HepG2 (cell line): ENCODE measurements around the gene MEIG1. TPM values are rescaled to one million over a fixed set of nuclear protein-coding genes. Genes with fewer than 3 reads are reported as not detected.
"Not testable (repeated sequence)": the region's sequence is repeated elsewhere in the genome, so short reads cannot be mapped to it uniquely, and the experiment has no call there.

Experiments used
- ATAC-seq: fragments of 200-7000 bp; cut with Tn5 transposase; 3 replicates; pipeline ENCODE4 v1.9.1; 2020; ENCODE audit warnings: mild to moderate bottlenecking, moderate library complexity
- BruUV-seq: library from RNA; stranded (reverse); fragments of 400-500 nt; replicated peaks from 2 replicates; lab custom pipeline; 2021; lab: Mats Ljungman, UMichigan
- CTCF ChIA-PET: fragments of 300-600 bp; formaldehyde crosslinking; extraction: SDS; loops from one replicate; lab custom pipeline; 2021; ENCODE audit warnings: low total read pairs, inconsistent platforms, low intra/inter-chr PET ratio; lab: Yijun Ruan, JAX
- POLR2A ChIA-PET: fragments of 350-600 bp; sonication (Branson Sonifier 250); formaldehyde crosslinking; loops from one replicate; lab custom pipeline; 2020; ENCODE audit warnings: antibody characterized with exemption, inconsistent platforms; lab: Yijun Ruan, JAX
- DNase-seq: peaks from one replicate; pipeline ENCODE4 v3.0.0-alpha.2; 2015; ENCODE audit warnings: low spot score
- FAIRE-seq: peaks from 3 replicates; lab custom pipeline; 2011; peaks lifted over from hg19 to GRCh38; lab: Jason Lieb, UNC
- H2AFZ ChIP-seq: one replicate; pipeline ENCODE4 v1.6.1; 2011; ENCODE audit warnings: low read length, inconsistent platforms
- H3K27ac ChIP-seq: fragments of 300-600 bp; 3 replicates; pipeline ENCODE4 v1.8.0; 2011; ENCODE audit warnings: mixed run types, mild to moderate bottlenecking, mixed read lengths, low read length, inconsistent platforms; ENCODE audit not compliant: insufficient read depth; ENCODE audit errors: extremely low read length
- H3K27me3 ChIP-seq, 2 experiments: fragments of 200-600 bp in 1 of 2; 2 replicates in 1 of 2; 3 replicates in 1 of 2; pipeline versions ENCODE4 v1.6.0 to v1.8.0; 2011; ENCODE audit warnings: low read length in 2 of 2, mild to moderate bottlenecking in 2 of 2, moderate library complexity in 2 of 2, inconsistent platforms in 1 of 2; ENCODE audit not compliant: insufficient read depth in 2 of 2, control insufficient read depth in 1 of 2
- H3K36me3 ChIP-seq, 2 experiments: fragments of 200-600 bp in 1 of 2; replicated peaks in 1 of 2; 2 replicates in 1 of 2; 3 replicates in 1 of 2; pipeline versions ENCODE4 v1.5.1 to v1.8.0; 2011; ENCODE audit warnings: low read length in 2 of 2, inconsistent platforms in 1 of 2; ENCODE audit not compliant: insufficient read depth in 2 of 2, control insufficient read depth in 1 of 2
- H3K4me1 ChIP-seq: 2 replicates; pipeline ENCODE4 v1.5.1; 2012; ENCODE audit warnings: low read length, inconsistent platforms; ENCODE audit not compliant: insufficient read depth
- H3K4me2 ChIP-seq: 2 replicates; pipeline ENCODE4 v1.6.0; 2011; ENCODE audit warnings: low read depth, low read length, inconsistent platforms
- H3K4me3 ChIP-seq, 3 experiments: fragments of 200-600 bp in 1 of 3; sonication (generic), shearing (Covaris generic) in 1 of 3; replicated peaks in 1 of 3; 2 replicates each; pipeline ENCODE4 v1.5.1; 2011 to 2016; ENCODE audit warnings: low read length in 3 of 3, inconsistent platforms in 2 of 3, low read depth in 2 of 3, mild to moderate bottlenecking in 2 of 3, control low read depth in 1 of 3, mixed read lengths in 1 of 3; ENCODE audit not compliant: insufficient read depth in 1 of 3
- H3K79me2 ChIP-seq: one replicate; pipeline ENCODE4 v1.6.1; 2011; ENCODE audit warnings: low read length, inconsistent platforms; ENCODE audit not compliant: insufficient read depth
- H3K9ac ChIP-seq: 2 replicates; pipeline ENCODE4 v1.6.0; 2011; ENCODE audit warnings: mild to moderate bottlenecking, low read depth, low read length, inconsistent platforms; ENCODE audit not compliant: insufficient read depth
- H3K9me3 ChIP-seq: 2 replicates; pipeline ENCODE4 v1.5.1; 2012; ENCODE audit warnings: mild to moderate bottlenecking, low read length
- H4K20me1 ChIP-seq: 2 replicates; pipeline ENCODE4 v1.6.0; 2011; ENCODE audit warnings: inconsistent platforms, mild to moderate bottlenecking, low read length, moderate library complexity; ENCODE audit not compliant: insufficient read depth
- WGBS: methylation state at CpG from one replicate; pipeline ENCODE4 v1.1.6; 2017; ENCODE audit warnings: low lambda C conversion rate; 5-methylcytosine and 5-hydroxymethylcytosine counted together
- in situ Hi-C: cut with HindIII; loops from 2 replicates; pipeline ENCODE4 v1.10.0; 2017; ENCODE audit warnings: low pct_unique_long_range_greater_than_20kb; ENCODE audit not compliant: extremely low pct_ligation_motif_present
- intact Hi-C: fragments of 100-400 bp; cut with micrococcal nuclease; formaldehyde crosslinking; loops from one replicate; pipeline ENCODE4 v1.10.0; 2022; ENCODE audit not compliant: unreplicated experiment
- polyA plus RNA-seq, 8 experiments: library from polyadenylated mRNA; depleted of rRNA in 3 of 8; stranded (reverse) in 7 of 8; unstranded in 1 of 8; fragments of >200 nt; fragmentation: Illumina TruSeq in 4 of 8; extraction: Trizol in 4 of 8; gene quantifications; 2 replicates each; pipeline versions ENCODE4 v1.2.1 to v1.2.3, GENCODE V29; 2011 to 2016; ENCODE audit warnings: low read depth in 4 of 8, missing spikeins in 1 of 8, mixed read lengths in 1 of 8; ENCODE audit not compliant: insufficient read depth in 1 of 8
- total RNA-seq, 5 experiments: library from RNA; depleted of rRNA; stranded (reverse); fragments of >200 nt; fragmentation: Illumina TruSeq; extraction: Trizol; gene quantifications; 2 replicates each; pipeline ENCODE4 v1.2.3, GENCODE V29; 2016; ENCODE audit warnings: low read depth in 1 of 5

The MEIG1 gene
- total and polyA plus RNA-seq, 2 of the 13 experiments (the other 11 are each of a cell fraction or from before 2014, with no cell fraction given): not detected

- BruUV-seq, FAIRE-seq, H3K9ac ChIP-seq, H3K4me2 ChIP-seq, in situ Hi-C loops, CTCF ChIA-PET, H3K4me3 ChIP-seq, H3K27me3 ChIP-seq, H3K27ac ChIP-seq, H3K79me2 ChIP-seq, H3K9me3 ChIP-seq, H4K20me1 ChIP-seq, DNase-seq, ATAC-seq, H2AFZ ChIP-seq, H3K4me1 ChIP-seq, intact Hi-C loops, POLR2A ChIA-PET: not testable (repeated sequence)
- peaks cover 4 to 32% of the 10 kb centered on the region in 2 experiments; a peak in 4 of 5 replicates for H3K36me3 ChIP-seq
- 95% methylated on average over 14 of the region's 17 CpGs for WGBS
These were observed 16.8 kb upstream of the MEIG1 start for GRCh38 chr10:14942147-14942949.

GRCh38 chr10:14942950-14943338, 16.2 kb upstream of the MEIG1 start:
- intact Hi-C loops, POLR2A ChIA-PET, H4K20me1 ChIP-seq, H3K27ac ChIP-seq, H2AFZ ChIP-seq, H3K27me3 ChIP-seq, FAIRE-seq, H3K4me2 ChIP-seq, H3K9ac ChIP-seq, H3K4me1 ChIP-seq, CTCF ChIA-PET, BruUV-seq, ATAC-seq, in situ Hi-C loops, H3K79me2 ChIP-seq, H3K4me3 ChIP-seq, H3K9me3 ChIP-seq, DNase-seq: not testable (repeated sequence)
- H3K36me3 ChIP-seq: peaks cover 4 to 38% of the 10 kb centered on the region in 2 experiments; a peak in 4 of 5 replicates
- WGBS: 96% methylated on average over 5 of the region's 7 CpGs
